Central memory CD8-positive, alpha-beta T cell (primary cell): ENCODE results near the gene TTC9.
A peak's percentile ranks its signal among the peaks of the same experiment; 100 is the strongest.

Source experiments
- ATAC-seq: fragments of 150-1000 bp; cut with Tn5 transposase; replicated peaks from 2 replicates; pipeline ENCODE4 v1.10.0; 2022; ENCODE audit warnings: mild to moderate bottlenecking, moderate FRiP score, moderate number of reproducible peaks; ENCODE audit not compliant: poor library complexity, severe bottlenecking; ENCODE audit errors: extremely low read depth
- DNase-seq, 2 donors: peaks; one replicate each; pipeline ENCODE4 v3.0.0; 2021; ENCODE audit warnings: low spot score in 2 of 2
- H3K27ac Mint-ChIP-seq: one replicate; pipeline ENCODE4 v1.8.0; 2022; ENCODE audit warnings: low read depth, mild to moderate bottlenecking, moderate library complexity, mixed read lengths
- H3K27me3 Mint-ChIP-seq: one replicate; pipeline ENCODE4 v1.8.0; 2022; ENCODE audit warnings: mixed read lengths
- H3K36me3 Mint-ChIP-seq: one replicate; pipeline ENCODE4 v1.8.0; 2022; ENCODE audit warnings: mild to moderate bottlenecking, moderate library complexity, mixed read lengths; ENCODE audit not compliant: insufficient read depth
- H3K4me1 Mint-ChIP-seq: one replicate; pipeline ENCODE4 v1.8.0; 2022; ENCODE audit warnings: mixed read lengths
- H3K4me3 Mint-ChIP-seq: one replicate; pipeline ENCODE4 v1.8.0; 2022; ENCODE audit warnings: mild to moderate bottlenecking, moderate library complexity, mixed read lengths
- H3K9me3 Mint-ChIP-seq: one replicate; pipeline ENCODE4 v1.8.0; 2022; ENCODE audit warnings: mixed read lengths

Gene TTC9

GRCh38 chr14:70651522-70651921 is 9.8 kb downstream of the TTC9 start:
- no peak for DNase-seq
- no peak overlapping the region for H3K4me3 Mint-ChIP-seq
- ATAC-seq, result no peak
- peaks cover 40% of the 10 kb centered on the region for H3K4me1 Mint-ChIP-seq
- no peak overlapping the region for H3K27ac Mint-ChIP-seq
- H3K27me3 Mint-ChIP-seq, result no peaks in the 10 kb centered on the region
- H3K36me3 Mint-ChIP-seq, result peaks cover 4% of the 10 kb centered on the region
- H3K9me3 Mint-ChIP-seq, result no peaks in the 10 kb centered on the region

- H3K36me3 Mint-ChIP-seq, result peaks cover 4% of the 10 kb centered on the region
- H3K4me1 Mint-ChIP-seq, result peaks cover 49% of the 10 kb centered on the region
- H3K27ac Mint-ChIP-seq, result peak overlapping the region; percentile 91
- H3K27me3 Mint-ChIP-seq, result no peaks in the 10 kb centered on the region
- DNase-seq, result no peak
- no peaks in the 10 kb centered on the region for H3K9me3 Mint-ChIP-seq
- ATAC-seq, result no peak
- H3K4me3 Mint-ChIP-seq, result no peak overlapping the region
These were observed 11.2 kb downstream of the TTC9 start for GRCh38 chr14:70652871-70653270.

DNA sequence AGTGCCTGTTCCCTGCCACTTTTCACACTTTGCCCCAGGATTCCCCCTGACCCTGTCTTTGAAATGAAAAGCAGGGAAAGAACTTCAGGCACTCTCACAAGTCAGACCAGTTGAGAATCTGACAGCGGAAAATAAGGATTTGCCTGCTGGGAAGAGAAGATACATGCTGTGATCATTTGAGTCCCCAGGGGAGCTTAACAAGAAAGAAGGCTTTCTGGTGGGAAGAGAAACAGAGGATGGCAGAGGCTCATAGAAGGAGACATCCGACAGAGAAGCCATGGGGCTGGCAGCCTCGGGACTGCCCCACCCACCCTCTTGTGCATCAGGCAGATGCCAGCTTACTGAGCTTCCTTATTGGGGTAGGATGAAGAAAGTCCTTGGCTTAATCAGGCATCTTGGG is 11.9 kb downstream of the TTC9 start:
- DNase-seq (no peak), ATAC-seq (no peak)
- Mint-ChIP-seq H3K36me3 (peaks cover 4% of the 10 kb centered on the region), H3K4me3 (no peak overlapping the region), H3K27ac (peak overlapping the region; percentile 91), H3K4me1 (peaks cover 55% of the 10 kb centered on the region), H3K27me3 (no peaks in the 10 kb centered on the region), H3K9me3 (no peaks in the 10 kb centered on the region)

DNA sequence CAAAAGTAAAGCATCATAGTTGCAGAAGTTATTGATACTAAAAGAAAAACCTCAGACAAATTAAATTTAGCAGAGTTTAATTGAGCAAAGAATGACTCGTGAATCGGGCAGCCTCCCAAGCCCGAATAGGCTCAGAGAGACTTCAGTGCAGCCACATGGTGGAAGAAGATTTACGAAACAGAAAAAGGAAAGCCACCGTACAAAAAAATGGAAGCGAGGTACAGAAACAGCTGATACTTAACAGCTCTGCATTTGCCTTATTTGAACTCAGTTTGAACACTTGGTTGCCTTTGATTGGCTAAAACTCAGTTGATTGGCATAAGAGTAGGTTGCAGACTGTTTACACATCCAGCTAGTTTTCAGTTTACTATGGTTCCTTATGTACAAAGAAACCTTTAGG is 12.9 kb downstream of the TTC9 start:
- Mint-ChIP-seq H3K27ac (peak overlapping the region; percentile 91), H3K4me3 (peak overlapping the region; percentile 69), H3K4me1 (peaks cover 61% of the 10 kb centered on the region), H3K36me3 (peaks cover 7% of the 10 kb centered on the region), H3K9me3 (no peaks in the 10 kb centered on the region), H3K27me3 (no peaks in the 10 kb centered on the region)
- no peak for DNase-seq
- ATAC-seq, result no peak

- Mint-ChIP-seq H3K27ac (peak overlapping the region; percentile 91), H3K4me1 (peaks cover 64% of the 10 kb centered on the region), H3K27me3 (no peaks in the 10 kb centered on the region), H3K9me3 (no peaks in the 10 kb centered on the region), H3K4me3 (peak overlapping the region; percentile 69), H3K36me3 (peaks cover 7% of the 10 kb centered on the region)
- DNase-seq, result peak; percentile 32 to 56
- ATAC-seq, result peak; percentile 96
These were observed 13.6 kb downstream of the TTC9 start for GRCh38 chr14:70655110-70655826.

- H3K9me3 Mint-ChIP-seq, result no peaks in the 10 kb centered on the region
- peak overlapping the region; percentile 91 for H3K27ac Mint-ChIP-seq
- peaks cover 5% of the 10 kb centered on the region for H3K36me3 Mint-ChIP-seq
- H3K4me1 Mint-ChIP-seq, result peaks cover 75% of the 10 kb centered on the region
- ATAC-seq (no peak), DNase-seq (no peak)
- H3K27me3 Mint-ChIP-seq, result no peaks in the 10 kb centered on the region
- peak overlapping the region; percentile 57 for H3K4me3 Mint-ChIP-seq
These were observed 17.2 kb downstream of the TTC9 start for GRCh38 chr14:70658899-70659298.

GRCh38 chr14:70660967-70661893 is 19.5 kb downstream of the TTC9 start:
- peak overlapping the region; percentile 56 for H3K27ac Mint-ChIP-seq
- peaks cover 6% of the 10 kb centered on the region for H3K36me3 Mint-ChIP-seq
- peaks cover 62% of the 10 kb centered on the region for H3K4me1 Mint-ChIP-seq
- H3K4me3 Mint-ChIP-seq, result peak overlapping the region; percentile 45
- peak; percentile 65 for ATAC-seq
- DNase-seq, result no peak
- H3K9me3 Mint-ChIP-seq, result no peaks in the 10 kb centered on the region
- no peaks in the 10 kb centered on the region for H3K27me3 Mint-ChIP-seq

DNA sequence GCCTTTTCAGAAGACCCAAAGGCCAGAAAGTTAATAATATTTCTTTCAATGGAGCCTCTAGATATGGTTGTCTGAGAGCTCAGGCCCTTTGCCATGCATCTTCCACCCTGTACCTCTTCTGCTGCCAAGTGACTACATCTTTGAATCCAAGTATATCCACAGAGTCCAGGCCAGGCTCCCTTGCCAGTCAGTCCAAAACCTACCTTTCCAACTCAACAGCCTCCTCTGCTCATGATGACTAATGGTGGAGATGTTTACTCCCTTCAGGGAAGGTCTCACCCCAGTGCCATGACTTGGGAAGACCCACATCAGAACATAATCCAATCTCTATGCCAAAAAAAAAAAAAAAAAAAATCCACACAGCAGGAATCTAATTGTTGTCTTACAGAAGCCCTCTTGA is 20.4 kb downstream of the TTC9 start:
- Mint-ChIP-seq H3K4me1 (peaks cover 55% of the 10 kb centered on the region), H3K4me3 (no peak overlapping the region), H3K9me3 (no peaks in the 10 kb centered on the region), H3K27me3 (no peaks in the 10 kb centered on the region), H3K36me3 (peaks cover 6% of the 10 kb centered on the region), H3K27ac (peak overlapping the region; percentile 56)
- DNase-seq (no peak), ATAC-seq (no peak)

- no peak for ATAC-seq
- H3K27ac Mint-ChIP-seq, result no peak overlapping the region
- no peaks in the 10 kb centered on the region for H3K9me3 Mint-ChIP-seq
- no peaks in the 10 kb centered on the region for H3K27me3 Mint-ChIP-seq
- H3K4me1 Mint-ChIP-seq, result peaks cover 48% of the 10 kb centered on the region
- H3K4me3 Mint-ChIP-seq, result no peak overlapping the region
- DNase-seq, result no peak
- peaks cover 9% of the 10 kb centered on the region for H3K36me3 Mint-ChIP-seq
These were observed 21.1 kb downstream of the TTC9 start for GRCh38 chr14:70662816-70663215.

GRCh38 chr14:70663707-70664179 is 22.0 kb downstream of the TTC9 start:
- DNase-seq, result no peak
- Mint-ChIP-seq H3K4me1 (peaks cover 40% of the 10 kb centered on the region), H3K4me3 (no peak overlapping the region), H3K27ac (no peak overlapping the region), H3K27me3 (no peaks in the 10 kb centered on the region), H3K36me3 (peaks cover 12% of the 10 kb centered on the region), H3K9me3 (no peaks in the 10 kb centered on the region)
- ATAC-seq, result no peak

DNA sequence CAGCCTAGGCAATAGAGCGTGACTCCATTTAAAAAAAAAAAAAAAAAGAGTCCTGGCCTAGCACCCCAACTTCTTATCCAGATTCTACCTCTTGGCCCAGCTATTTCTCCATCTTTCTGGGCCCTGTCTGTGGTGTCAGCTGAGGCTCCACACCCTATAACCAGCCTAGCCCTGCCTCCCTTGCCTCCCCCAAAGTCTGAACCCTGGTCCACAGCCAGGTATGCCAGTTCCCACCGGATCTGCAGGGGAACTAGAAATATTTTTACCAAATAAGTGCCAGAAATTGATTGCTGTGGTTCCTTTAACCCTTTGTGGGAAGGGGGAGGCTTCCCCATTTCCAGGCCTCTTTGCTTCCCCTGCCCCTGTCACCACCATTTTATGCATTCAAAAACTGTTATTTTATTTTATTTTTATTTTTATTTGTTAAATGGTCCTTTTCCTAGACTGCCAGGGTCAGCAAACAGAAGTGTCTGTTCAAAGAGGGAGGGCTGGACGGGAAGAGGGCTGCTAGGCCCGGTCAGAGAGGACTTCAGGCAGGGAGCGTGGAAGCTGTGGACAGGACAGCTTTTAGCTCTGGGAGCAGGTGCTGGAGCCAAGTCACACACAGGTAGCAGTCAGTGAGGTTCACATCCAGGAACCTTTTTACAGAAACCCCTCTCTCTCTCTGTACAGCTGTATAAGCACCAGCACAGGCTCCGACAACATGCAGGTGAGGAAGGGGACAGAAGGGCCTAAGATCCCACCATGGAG is 23.2 kb downstream of the TTC9 start:
- peaks cover 28% of the 10 kb centered on the region for H3K4me1 Mint-ChIP-seq
- H3K4me3 Mint-ChIP-seq, result no peak overlapping the region
- H3K27ac Mint-ChIP-seq, result no peak overlapping the region
- H3K36me3 Mint-ChIP-seq, result peaks cover 9% of the 10 kb centered on the region
- ATAC-seq (no peak), DNase-seq (no peak)
- H3K9me3 Mint-ChIP-seq, result no peaks in the 10 kb centered on the region
- H3K27me3 Mint-ChIP-seq, result no peaks in the 10 kb centered on the region
